Measurements from ENCODE around the gene ADAMTS18. TPM values are rescaled to one million over a fixed set of nuclear protein-coding genes. Genes with fewer than 3 reads are reported as not detected.

Gene ADAMTS18
- total RNA-seq, 1 donor from 2014 or later, result 2.5 TPM

DNA sequence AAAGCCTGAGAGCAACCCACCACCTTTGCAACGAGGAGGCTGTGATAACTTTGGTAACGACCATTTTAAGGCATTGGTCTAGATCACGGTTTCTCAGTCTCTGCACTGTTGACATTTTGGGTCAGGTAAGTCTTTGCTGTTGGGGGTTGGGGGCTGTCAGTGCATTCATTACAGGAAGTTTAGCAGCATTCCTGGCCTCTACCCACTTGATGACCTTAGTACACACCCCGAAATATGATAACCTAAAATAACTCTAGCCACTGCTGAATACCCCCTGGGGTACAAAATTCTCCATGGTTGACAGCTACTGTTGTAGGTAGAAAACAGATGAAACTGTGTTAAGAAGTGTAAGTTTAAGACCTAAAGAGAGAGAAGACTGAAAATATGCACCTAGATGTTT lies 36.3 kb downstream of the ADAMTS18 start:
- Histone ChIP-seq H3K9ac (ENCODE audit: low read length) (no peak overlapping the region), H3K4me1 (ENCODE audit: insufficient read depth, low read length) (no peaks in the 10 kb centered on the region), H2AFZ (ENCODE audit: low read depth, low read length) (no peak overlapping the region), H3K36me3 (ENCODE audit: insufficient read depth, low read length) (no peaks in the 10 kb centered on the region), H3K4me2 (ENCODE audit: low read length) (no peak overlapping the region), H3K27ac (ENCODE audit: low read depth, low read length) (no peak overlapping the region), H3K79me2 (ENCODE audit: insufficient read depth, low read length) (no peaks in the 10 kb centered on the region), H3K4me3 (ENCODE audit: insufficient read depth, low read depth, low read length) (no peak overlapping the region), H3K9me3 (ENCODE audit: insufficient read depth, low read depth, low read length) (no peaks in the 10 kb centered on the region), H3K27me3 (ENCODE audit: insufficient read depth, low read length) (no peaks in the 10 kb centered on the region), H4K20me1 (ENCODE audit: insufficient read depth, low read length) (no peaks in the 10 kb centered on the region)
- DNase-seq (ENCODE audit: low read depth) (no peak), FAIRE-seq (no peak)
- TF ChIP-seq, protein P1, sequence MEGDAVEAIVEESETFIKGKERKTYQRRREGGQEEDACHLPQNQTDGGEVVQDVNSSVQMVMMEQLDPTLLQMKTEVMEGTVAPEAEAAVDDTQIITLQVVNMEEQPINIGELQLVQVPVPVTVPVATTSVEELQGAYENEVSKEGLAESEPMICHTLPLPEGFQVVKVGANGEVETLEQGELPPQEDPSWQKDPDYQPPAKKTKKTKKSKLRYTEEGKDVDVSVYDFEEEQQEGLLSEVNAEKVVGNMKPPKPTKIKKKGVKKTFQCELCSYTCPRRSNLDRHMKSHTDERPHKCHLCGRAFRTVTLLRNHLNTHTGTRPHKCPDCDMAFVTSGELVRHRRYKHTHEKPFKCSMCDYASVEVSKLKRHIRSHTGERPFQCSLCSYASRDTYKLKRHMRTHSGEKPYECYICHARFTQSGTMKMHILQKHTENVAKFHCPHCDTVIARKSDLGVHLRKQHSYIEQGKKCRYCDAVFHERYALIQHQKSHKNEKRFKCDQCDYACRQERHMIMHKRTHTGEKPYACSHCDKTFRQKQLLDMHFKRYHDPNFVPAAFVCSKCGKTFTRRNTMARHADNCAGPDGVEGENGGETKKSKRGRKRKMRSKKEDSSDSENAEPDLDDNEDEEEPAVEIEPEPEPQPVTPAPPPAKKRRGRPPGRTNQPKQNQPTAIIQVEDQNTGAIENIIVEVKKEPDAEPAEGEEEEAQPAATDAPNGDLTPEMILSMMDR (IDR thresholded peaks at IDR 0.05; ENCODE audit: insufficient read depth, low read depth, low read length), result no peak
- TF ChIP-seq EZH2 (IDR thresholded peaks at IDR 0.05; ENCODE audit: insufficient read depth, low read length), result no peak
- Mint-ChIP-seq H3K4me3 (ENCODE audit: unreplicated experiment) (no peak overlapping the region), H3K36me3 (ENCODE audit: low read depth, unreplicated experiment) (no peaks in the 10 kb centered on the region), H3K27me3 (ENCODE audit: low read depth, unreplicated experiment) (peaks cover 4% of the 10 kb centered on the region), H3K27ac (ENCODE audit: unreplicated experiment) (no peak overlapping the region), H3K9me3 (ENCODE audit: unreplicated experiment) (no peaks in the 10 kb centered on the region), H3K4me1 (ENCODE audit: low read depth, unreplicated experiment) (no peaks in the 10 kb centered on the region)

- Histone ChIP-seq H3K27me3 (ENCODE audit: insufficient read depth, low read length) (no peaks in the 10 kb centered on the region), H3K27ac (ENCODE audit: low read depth, low read length) (no peak overlapping the region), H4K20me1 (ENCODE audit: insufficient read depth, low read length) (no peaks in the 10 kb centered on the region), H2AFZ (ENCODE audit: low read depth, low read length) (no peak overlapping the region), H3K36me3 (ENCODE audit: insufficient read depth, low read length) (no peaks in the 10 kb centered on the region), H3K9ac (ENCODE audit: low read length) (no peak overlapping the region), H3K4me1 (ENCODE audit: insufficient read depth, low read length) (no peaks in the 10 kb centered on the region), H3K4me3 (ENCODE audit: insufficient read depth, low read depth, low read length) (no peak overlapping the region), H3K79me2 (ENCODE audit: insufficient read depth, low read length) (no peaks in the 10 kb centered on the region), H3K9me3 (ENCODE audit: insufficient read depth, low read depth, low read length) (no peaks in the 10 kb centered on the region), H3K4me2 (ENCODE audit: low read length) (no peak overlapping the region)
- Mint-ChIP-seq H3K4me3 (ENCODE audit: unreplicated experiment) (no peak overlapping the region), H3K9me3 (ENCODE audit: unreplicated experiment) (no peaks in the 10 kb centered on the region), H3K36me3 (ENCODE audit: low read depth, unreplicated experiment) (no peaks in the 10 kb centered on the region), H3K4me1 (ENCODE audit: low read depth, unreplicated experiment) (no peaks in the 10 kb centered on the region), H3K27me3 (ENCODE audit: low read depth, unreplicated experiment) (peaks cover 10% of the 10 kb centered on the region), H3K27ac (ENCODE audit: unreplicated experiment) (no peak overlapping the region)
- TF ChIP-seq, protein P1 (IDR thresholded peaks at IDR 0.05; ENCODE audit: insufficient read depth, low read depth, low read length), result no peak
- no peak for TF ChIP-seq EZH2 (IDR thresholded peaks at IDR 0.05; ENCODE audit: insufficient read depth, low read length)
- DNase-seq (ENCODE audit: low read depth), result no peak
- FAIRE-seq, result no peak
Observed at GRCh38 chr16:77396461-77396860, 38.4 kb downstream of the ADAMTS18 start.

GRCh38 chr16:77394699-77395098 lies 40.1 kb downstream of the ADAMTS18 start:
- TF ChIP-seq EZH2 (IDR thresholded peaks at IDR 0.05; ENCODE audit: insufficient read depth, low read length), result no peak
- TF ChIP-seq, protein P1 (IDR thresholded peaks at IDR 0.05; ENCODE audit: insufficient read depth, low read depth, low read length), result no peak

More at GRCh38 chr16:77394699-77395098, 40.1 kb downstream of the ADAMTS18 start:
- H2AFZ ChIP-seq (ENCODE audit: low read depth, low read length), result no peak overlapping the region
- H3K4me3 Mint-ChIP-seq (ENCODE audit: unreplicated experiment), result no peak overlapping the region
- H3K36me3 ChIP-seq (ENCODE audit: insufficient read depth, low read length), result no peaks in the 10 kb centered on the region
- H3K4me1 Mint-ChIP-seq (ENCODE audit: low read depth, unreplicated experiment), result no peaks in the 10 kb centered on the region
- no peaks in the 10 kb centered on the region for H3K4me1 ChIP-seq (ENCODE audit: insufficient read depth, low read length)
- H3K4me3 ChIP-seq (ENCODE audit: insufficient read depth, low read depth, low read length), result no peak overlapping the region
- DNase-seq (ENCODE audit: low read depth) (no peak), FAIRE-seq (no peak)
- H3K27me3 Mint-ChIP-seq (ENCODE audit: low read depth, unreplicated experiment), result peaks cover 10% of the 10 kb centered on the region
- no peaks in the 10 kb centered on the region for H3K36me3 Mint-ChIP-seq (ENCODE audit: low read depth, unreplicated experiment)
- H3K79me2 ChIP-seq (ENCODE audit: insufficient read depth, low read length), result no peaks in the 10 kb centered on the region
- no peaks in the 10 kb centered on the region for H3K9me3 Mint-ChIP-seq (ENCODE audit: unreplicated experiment)
- no peaks in the 10 kb centered on the region for H4K20me1 ChIP-seq (ENCODE audit: insufficient read depth, low read length)
- no peak overlapping the region for H3K4me2 ChIP-seq (ENCODE audit: low read length)
- H3K9ac ChIP-seq (ENCODE audit: low read length), result no peak overlapping the region
- H3K27ac ChIP-seq (ENCODE audit: low read depth, low read length), result no peak overlapping the region
- H3K27me3 ChIP-seq (ENCODE audit: insufficient read depth, low read length), result no peaks in the 10 kb centered on the region
- H3K27ac Mint-ChIP-seq (ENCODE audit: unreplicated experiment), result no peak overlapping the region
- no peaks in the 10 kb centered on the region for H3K9me3 ChIP-seq (ENCODE audit: insufficient read depth, low read depth, low read length)
